ENCODE results near the gene KCNMA1.

DNA sequence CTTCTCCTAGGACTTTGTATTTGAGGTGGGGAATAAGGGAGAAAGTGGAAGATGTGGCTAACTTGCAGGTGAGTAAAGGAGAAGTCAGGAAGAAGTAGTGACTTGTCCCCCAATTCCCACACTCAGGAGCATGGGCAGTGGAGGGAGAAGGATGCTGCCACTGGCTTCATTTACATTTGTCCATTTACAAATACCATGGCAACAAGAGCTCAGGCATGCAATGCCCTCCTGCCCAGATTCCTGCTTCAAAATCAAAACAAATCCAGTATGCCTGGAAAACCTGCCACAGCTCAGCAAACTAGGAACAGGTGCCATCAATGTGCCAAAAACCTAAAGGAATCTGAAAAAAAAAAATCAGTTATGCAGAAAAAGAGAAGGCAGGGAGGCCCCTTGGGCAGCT lies 139.9 kb downstream of the KCNMA1 start:
- no peak for TF ChIP-seq POLR2A (IDR thresholded peaks at IDR 0.05)
- TF ChIP-seq, protein P1, sequence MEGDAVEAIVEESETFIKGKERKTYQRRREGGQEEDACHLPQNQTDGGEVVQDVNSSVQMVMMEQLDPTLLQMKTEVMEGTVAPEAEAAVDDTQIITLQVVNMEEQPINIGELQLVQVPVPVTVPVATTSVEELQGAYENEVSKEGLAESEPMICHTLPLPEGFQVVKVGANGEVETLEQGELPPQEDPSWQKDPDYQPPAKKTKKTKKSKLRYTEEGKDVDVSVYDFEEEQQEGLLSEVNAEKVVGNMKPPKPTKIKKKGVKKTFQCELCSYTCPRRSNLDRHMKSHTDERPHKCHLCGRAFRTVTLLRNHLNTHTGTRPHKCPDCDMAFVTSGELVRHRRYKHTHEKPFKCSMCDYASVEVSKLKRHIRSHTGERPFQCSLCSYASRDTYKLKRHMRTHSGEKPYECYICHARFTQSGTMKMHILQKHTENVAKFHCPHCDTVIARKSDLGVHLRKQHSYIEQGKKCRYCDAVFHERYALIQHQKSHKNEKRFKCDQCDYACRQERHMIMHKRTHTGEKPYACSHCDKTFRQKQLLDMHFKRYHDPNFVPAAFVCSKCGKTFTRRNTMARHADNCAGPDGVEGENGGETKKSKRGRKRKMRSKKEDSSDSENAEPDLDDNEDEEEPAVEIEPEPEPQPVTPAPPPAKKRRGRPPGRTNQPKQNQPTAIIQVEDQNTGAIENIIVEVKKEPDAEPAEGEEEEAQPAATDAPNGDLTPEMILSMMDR (IDR thresholded peaks at IDR 0.05) = no peak
